H9 (cell line): Measurements from ENCODE around the gene KRTAP1-3. TPM values are rescaled to one million over a fixed set of nuclear protein-coding genes. Genes with fewer than 3 reads are reported as not detected.

Source experiments
- DNase-seq: peaks from one replicate; pipeline ENCODE4 v3.0.0-alpha.2; 2017
- H2AFZ ChIP-seq: one replicate; pipeline ENCODE4 v1.6.1; 2013; ENCODE audit warnings: mild to moderate bottlenecking, low read length, control low read depth, moderate library complexity
- H2AK5ac ChIP-seq: 2 replicates; pipeline ENCODE4 v1.6.1; 2013; ENCODE audit warnings: low read length, control low read depth, mixed read lengths; ENCODE audit not compliant: insufficient read length
- H2BK120ac ChIP-seq: one replicate; pipeline ENCODE4 v1.6.1; 2013; ENCODE audit warnings: low read depth, mild to moderate bottlenecking, low read length, control low read depth, inconsistent platforms; ENCODE audit not compliant: poor library complexity, severe bottlenecking
- H2BK12ac ChIP-seq: 2 replicates; pipeline ENCODE4 v1.6.1; 2013; ENCODE audit warnings: low read length, control low read depth, mixed read lengths, low read depth; ENCODE audit not compliant: insufficient read length
- H2BK15ac ChIP-seq: 2 replicates; pipeline ENCODE4 v1.6.1; 2013; ENCODE audit warnings: low read depth, low read length, control low read depth
- H2BK20ac ChIP-seq: one replicate; pipeline ENCODE4 v1.6.1; 2013; ENCODE audit warnings: low read depth, mild to moderate bottlenecking, low read length, control low read depth, inconsistent platforms; ENCODE audit not compliant: poor library complexity, severe bottlenecking
- H2BK5ac ChIP-seq: 2 replicates; pipeline ENCODE4 v1.6.1; 2013; ENCODE audit warnings: low read length, control low read depth, mixed read lengths; ENCODE audit not compliant: insufficient read length
- H3K14ac ChIP-seq: 2 replicates; pipeline ENCODE4 v1.6.1; 2013; ENCODE audit warnings: low read length, control low read depth; ENCODE audit not compliant: insufficient read depth
- H3K18ac ChIP-seq: 2 replicates; pipeline ENCODE4 v1.6.1; 2013; ENCODE audit warnings: low read depth, mild to moderate bottlenecking, mixed read lengths, low read length, control low read depth; ENCODE audit not compliant: insufficient read length
- H3K23ac ChIP-seq: 2 replicates; pipeline ENCODE4 v1.6.1; 2013; ENCODE audit warnings: low read length, control low read depth, mixed read lengths, low read depth; ENCODE audit not compliant: insufficient read length
- H3K23me2 ChIP-seq: 2 replicates; pipeline ENCODE4 v1.6.1; 2013; ENCODE audit warnings: low read depth, mild to moderate bottlenecking, mixed read lengths, low read length, control low read depth; ENCODE audit not compliant: insufficient read length, poor library complexity, severe bottlenecking
- H3K27ac ChIP-seq: 2 replicates; pipeline ENCODE4 v1.5.1; 2013; ENCODE audit warnings: low read length, control low read depth, mixed read lengths, low read depth; ENCODE audit not compliant: insufficient read length
- H3K27me3 ChIP-seq: 2 replicates; pipeline ENCODE4 v1.6.1; 2013; ENCODE audit warnings: low read length, control low read depth, inconsistent platforms; ENCODE audit not compliant: insufficient read depth
- H3K4ac ChIP-seq: 2 replicates; pipeline ENCODE4 v1.6.1; 2013; ENCODE audit warnings: low read depth, mild to moderate bottlenecking, control low read depth, inconsistent platforms, low read length, moderate library complexity
- H3K4me1 ChIP-seq: 2 replicates; pipeline ENCODE4 v1.6.1; 2013; ENCODE audit warnings: low read length, control low read depth, inconsistent platforms; ENCODE audit not compliant: insufficient read depth
- H3K4me2 ChIP-seq: 2 replicates; pipeline ENCODE4 v1.6.1; 2013; ENCODE audit warnings: low read length, control low read depth, mixed read lengths; ENCODE audit not compliant: insufficient read length, insufficient read depth
- H3K56ac ChIP-seq: 2 replicates; pipeline ENCODE4 v1.6.1; 2013; ENCODE audit warnings: low read depth, mild to moderate bottlenecking, mixed read lengths, low read length, control low read depth; ENCODE audit not compliant: insufficient read length
- H3K79me1 ChIP-seq: 2 replicates; pipeline ENCODE4 v1.6.1; 2013; ENCODE audit warnings: low read depth, mild to moderate bottlenecking, moderate library complexity, low read length, control low read depth, inconsistent platforms; ENCODE audit not compliant: insufficient read depth, poor library complexity, severe bottlenecking
- H3K79me2 ChIP-seq: 2 replicates; pipeline ENCODE4 v1.6.1; 2013; ENCODE audit warnings: low read length, control low read depth, inconsistent platforms; ENCODE audit not compliant: insufficient read depth
- H3K9ac ChIP-seq: 2 replicates; pipeline ENCODE4 v1.6.1; 2013; ENCODE audit warnings: low read length, control low read depth, mixed read lengths; ENCODE audit not compliant: insufficient read length; ENCODE audit errors: extremely low read depth
- H3K9me3 ChIP-seq: one replicate; pipeline ENCODE4 v1.6.1; 2013; ENCODE audit warnings: low read depth, low read length, inconsistent platforms; ENCODE audit not compliant: control insufficient read depth
- H3T11ph ChIP-seq: one replicate; pipeline ENCODE4 v1.6.1; 2013; ENCODE audit warnings: mild to moderate bottlenecking, low read length, control low read depth, inconsistent platforms
- H4K20me1 ChIP-seq: one replicate; pipeline ENCODE4 v1.6.1; 2013; ENCODE audit not compliant: control insufficient read depth, insufficient read length, insufficient read depth
- H4K5ac ChIP-seq: 2 replicates; pipeline ENCODE4 v1.6.1; 2013; ENCODE audit warnings: low read depth, mild to moderate bottlenecking, mixed read lengths, low read length, control low read depth; ENCODE audit not compliant: insufficient read length
- H4K8ac ChIP-seq: replicated peaks from 2 replicates; pipeline ENCODE4 v1.6.1; 2013; ENCODE audit warnings: low read length, control low read depth, mixed read lengths, low read depth; ENCODE audit not compliant: insufficient read length
- H4K91ac ChIP-seq: 2 replicates; pipeline ENCODE4 v1.6.1; 2013; ENCODE audit warnings: low read depth, mild to moderate bottlenecking, moderate library complexity, mixed read lengths, low read length, control low read depth; ENCODE audit not compliant: insufficient read length
- H3K27ac Mint-ChIP-seq, 3 experiments: 2 replicates in 2 of 3; 3 replicates in 1 of 3; pipeline ENCODE4 v1.8.0; 2020 to 2021; ENCODE audit warnings: mixed read lengths in 3 of 3, mild to moderate bottlenecking in 1 of 3, moderate library complexity in 1 of 3
- H3K27me3 Mint-ChIP-seq: 2 replicates; pipeline ENCODE4 v1.8.0; 2021; ENCODE audit warnings: low read depth, mild to moderate bottlenecking, moderate library complexity, mixed read lengths
- H3K36me3 Mint-ChIP-seq, 3 experiments: 2 replicates in 2 of 3; 3 replicates in 1 of 3; pipeline ENCODE4 v1.8.0; 2020 to 2021; ENCODE audit warnings: low read depth in 3 of 3, mixed read lengths in 3 of 3; ENCODE audit not compliant: insufficient read depth in 1 of 3
- H3K4me1 Mint-ChIP-seq, 2 experiments: 2 replicates each; pipeline ENCODE4 v1.8.0; 2020; ENCODE audit warnings: mixed read lengths in 2 of 2
- H3K4me3 Mint-ChIP-seq, 2 experiments: 2 replicates in 1 of 2; 3 replicates in 1 of 2; pipeline ENCODE4 v1.8.0; 2020 to 2021; ENCODE audit warnings: mild to moderate bottlenecking in 2 of 2, mixed read lengths in 2 of 2, moderate library complexity in 1 of 2
- H3K9me3 Mint-ChIP-seq, 2 experiments: 2 replicates in 1 of 2; 3 replicates in 1 of 2; pipeline ENCODE4 v1.8.0; 2020; ENCODE audit warnings: mild to moderate bottlenecking in 2 of 2, mixed read lengths in 2 of 2, moderate library complexity in 1 of 2
- CTCF ChIP-seq: fragments of 200-600 bp; sonication (generic); conservative IDR thresholded peaks from 3 replicates; pipeline ENCODE4 v1.8.0; 2021; ENCODE audit warnings: antibody characterized with exemption, mild to moderate bottlenecking
- WGBS: extraction: QIAGEN DNeasy Blood & Tissue Kit; methylation state at CpG from one replicate; pipeline ENCODE4 v1.1.7; 2013; ENCODE audit warnings: missing lambda C conversion rate, low lambda C conversion rate, mixed read lengths; ENCODE audit not compliant: insufficient read length; ENCODE audit errors: extremely low coverage; 5-methylcytosine and 5-hydroxymethylcytosine counted together
- total RNA-seq: library from RNA; stranded (reverse); gene quantifications from 2 replicates; pipeline ENCODE4 v1.2.1, GENCODE V29; 2021

KRTAP1-3 gene
- total RNA-seq, 1 experiment from 2014 or later, result not detected

GRCh38 chr17:40993839-40994238, 40.8 kb downstream of the KRTAP1-3 start, which contains the start of gene KRTAP3-3:
TSS of gene KRTAP3-3 (minus strand) at chr17:40994164. CDS start at chr17:40994097, 67 bp downstream.
- H3K79me2 ChIP-seq, result no peaks in the 10 kb centered on the region
- no CpG with 5 or more reads among the region's 4 CpGs for WGBS
- no peak for TF ChIP-seq CTCF

More at GRCh38 chr17:40993839-40994238, 40.8 kb downstream of the KRTAP1-3 start, which contains the start of gene KRTAP3-3:
- Histone ChIP-seq H3K18ac (no peak within 1 kb of the TSS), H3K4ac (no peak within 1 kb of the TSS), H3K9ac (no peak within 1 kb of the TSS), H2BK20ac (no peak within 1 kb of the TSS), H4K5ac (no peak within 1 kb of the TSS), H3K79me1 (no peaks in the 10 kb centered on the region), H3K23ac (no peak within 1 kb of the TSS), H2BK5ac (no peak within 1 kb of the TSS), H4K20me1 (no peaks in the 10 kb centered on the region), H2BK12ac (no peak within 1 kb of the TSS), H3K4me2 (no peak within 1 kb of the TSS), H2BK15ac (no peak within 1 kb of the TSS), H3K56ac (no peak within 1 kb of the TSS), H3K27me3 (no peaks in the 10 kb centered on the region), H2BK120ac (no peak within 1 kb of the TSS), H3K9me3 (no peaks in the 10 kb centered on the region), H3K23me2 (no peaks in the 10 kb centered on the region), H3K27ac (no peak within 1 kb of the TSS), H4K91ac (no peak within 1 kb of the TSS), H3K4me1 (no peaks in the 10 kb centered on the region), H3T11ph (no peak within 1 kb of the TSS), H3K14ac (no peak within 1 kb of the TSS), H2AK5ac (no peak within 1 kb of the TSS), H2AFZ (no peak within 1 kb of the TSS), H4K8ac (no peak within 1 kb of the TSS)
- Mint-ChIP-seq H3K36me3 (no peaks in the 10 kb centered on the region; a peak in 1 of 7 replicates), H3K4me3 (no peak within 1 kb of the TSS), H3K27me3 (no peaks in the 10 kb centered on the region; the same call in 1 of the 2 replicates), H3K9me3 (no peaks in the 10 kb centered on the region), H3K27ac (peak within 1 kb of the TSS in 2 of 3 experiments; percentile 66 to 84; a peak in 4 of 7 replicates), H3K4me1 (peaks cover 0 to 3% of the 10 kb centered on the region in 2 experiments; a peak in 1 of 4 replicates)
- no peak for DNase-seq
